Muscle layer of duodenum (tissue), 2 donors: ENCODE measurements around the gene MON2.
"Not testable (repeated sequence)": the region's sequence is repeated elsewhere in the genome, so short reads cannot be mapped to it uniquely, and the experiment has no call there.

ENCODE experiments used
- H3K27ac ChIP-seq: one replicate; pipeline ENCODE4 v1.7.0; 2013; ENCODE audit warnings: mild to moderate bottlenecking, low read length
- H3K27me3 ChIP-seq: one replicate; pipeline ENCODE4 v1.7.0; 2013; ENCODE audit warnings: low read depth, mild to moderate bottlenecking, control low read depth, low read length
- H3K36me3 ChIP-seq, 2 donors: one replicate each; pipeline ENCODE4 v1.7.0; 2013; ENCODE audit warnings: low read length in 2 of 2, control low read depth in 1 of 2, mild to moderate bottlenecking in 1 of 2; ENCODE audit not compliant: insufficient read depth in 2 of 2, control insufficient read depth in 1 of 2
- H3K4me1 ChIP-seq, 2 donors: one replicate each; pipeline ENCODE4 v1.7.0; 2013; ENCODE audit warnings: low read length in 2 of 2, mild to moderate bottlenecking in 2 of 2, control low read depth in 1 of 2, moderate library complexity in 1 of 2; ENCODE audit not compliant: insufficient read depth in 2 of 2, control insufficient read depth in 1 of 2
- H3K4me3 ChIP-seq, 2 donors: one replicate each; pipeline ENCODE4 v1.7.0; 2013; ENCODE audit warnings: low read length in 2 of 2, low read depth in 1 of 2, mild to moderate bottlenecking in 1 of 2
- H3K9me3 ChIP-seq, 2 donors: one replicate each; pipeline ENCODE4 v1.7.0; 2013; ENCODE audit warnings: low read length in 2 of 2, control low read depth in 1 of 2, mild to moderate bottlenecking in 1 of 2; ENCODE audit not compliant: control insufficient read depth in 1 of 2
- donor health status: healthy.

The MON2 gene

DNA sequence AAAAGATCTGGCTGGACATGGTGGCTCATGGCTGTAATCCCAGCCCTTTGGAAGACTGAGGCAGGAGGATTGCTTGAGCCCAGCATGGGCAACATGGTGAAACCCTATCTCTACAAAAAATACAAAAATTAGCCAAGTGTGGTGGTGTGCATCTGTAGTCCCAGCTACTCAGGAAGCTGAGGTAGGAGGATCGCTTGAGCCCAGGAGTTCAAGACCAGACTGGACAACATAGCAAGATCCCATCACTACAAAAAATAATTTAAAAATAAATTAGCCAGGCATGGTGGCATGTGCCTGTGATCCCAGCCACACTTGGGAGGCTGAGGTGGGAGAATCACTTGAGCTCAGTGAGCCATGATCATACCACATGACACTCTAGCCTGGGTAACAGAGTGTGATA, 92.7 kb downstream of the MON2 start:
- H3K4me3 ChIP-seq, H3K27ac ChIP-seq, H3K4me1 ChIP-seq, H3K27me3 ChIP-seq, H3K9me3 ChIP-seq: not testable (repeated sequence)
- H3K36me3 ChIP-seq: peaks cover 29 to 41% of the 10 kb centered on the region in 2 donors

GRCh38 chr12:62562846-62563245, 96.2 kb downstream of the MON2 start:
- Histone ChIP-seq H3K4me3 (no peak overlapping the region), H3K36me3 (peaks cover 20 to 24% of the 10 kb centered on the region in 2 donors), H3K4me1 (no peaks in the 10 kb centered on the region), H3K9me3 (no peaks in the 10 kb centered on the region), H3K27me3 (no peaks in the 10 kb centered on the region), H3K27ac (no peak overlapping the region)

GRCh38 chr12:62575036-62575435, 108.4 kb downstream of the MON2 start:
- H3K27me3 ChIP-seq: no peaks in the 10 kb centered on the region
- no peaks in the 10 kb centered on the region for H3K4me1 ChIP-seq
- H3K36me3 ChIP-seq: peaks cover 5 to 31% of the 10 kb centered on the region in 2 donors
- H3K27ac ChIP-seq: no peak overlapping the region
- H3K4me3 ChIP-seq: no peak overlapping the region
- no peaks in the 10 kb centered on the region for H3K9me3 ChIP-seq

DNA sequence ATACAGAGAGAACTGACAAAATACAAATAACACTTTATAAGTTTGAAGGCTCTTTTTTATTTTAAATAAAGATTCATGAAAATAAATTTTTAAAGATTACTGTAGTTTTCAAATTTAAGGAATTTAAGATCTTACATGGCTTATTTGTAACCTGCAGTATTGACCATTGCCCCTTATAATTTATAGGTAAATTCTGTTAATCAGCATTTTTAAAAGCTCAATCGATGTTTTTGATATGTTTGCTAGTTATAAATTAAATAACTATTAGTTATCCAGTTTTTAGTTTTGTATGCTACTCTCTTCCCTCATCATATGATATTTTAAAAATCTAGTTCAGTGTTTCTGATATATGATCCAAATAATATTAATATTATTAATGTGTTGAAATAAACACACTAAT, 109.9 kb downstream of the MON2 start:
- H3K36me3 ChIP-seq: peaks cover under 1 to 24% of the 10 kb centered on the region in 2 donors
- no peaks in the 10 kb centered on the region for H3K4me1 ChIP-seq
- H3K27me3 ChIP-seq: no peaks in the 10 kb centered on the region
- no peak overlapping the region for H3K27ac ChIP-seq
- no peak overlapping the region for H3K4me3 ChIP-seq
- H3K9me3 ChIP-seq: no peaks in the 10 kb centered on the region

DNA sequence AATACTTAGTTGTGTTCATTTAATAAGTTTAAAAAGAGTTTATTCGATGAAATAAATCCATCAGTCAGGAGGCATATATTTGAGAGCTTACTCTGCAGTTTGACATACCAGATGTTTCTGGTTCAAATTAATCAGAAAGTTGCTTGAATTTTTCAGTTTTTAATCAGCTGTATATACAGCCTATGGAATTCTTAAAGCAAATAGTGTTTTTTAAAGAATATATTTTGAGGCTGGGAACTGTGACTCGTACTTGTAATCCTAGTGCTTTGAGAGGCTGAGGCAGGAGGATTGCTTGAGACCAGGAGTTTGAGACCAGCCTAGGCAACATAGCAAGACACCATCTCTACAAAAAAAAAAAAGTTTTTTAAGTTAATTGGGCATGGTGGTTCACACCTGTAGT, 112.1 kb downstream of the MON2 start:
- Histone ChIP-seq H3K4me3 (no peak overlapping the region), H3K4me1 (no peaks in the 10 kb centered on the region), H3K27ac (no peak overlapping the region), H3K36me3 (peaks cover 0 to 13% of the 10 kb centered on the region in 2 donors), H3K27me3 (no peaks in the 10 kb centered on the region), H3K9me3 (no peaks in the 10 kb centered on the region)

- Histone ChIP-seq H3K27me3 (no peaks in the 10 kb centered on the region), H3K27ac (no peak overlapping the region), H3K36me3 (peaks cover 0 to 4% of the 10 kb centered on the region in 2 donors), H3K4me1 (no peaks in the 10 kb centered on the region), H3K4me3 (no peak overlapping the region), H3K9me3 (no peaks in the 10 kb centered on the region)
Measured at GRCh38 chr12:62581288-62582064, 114.8 kb downstream of the MON2 start.

DNA sequence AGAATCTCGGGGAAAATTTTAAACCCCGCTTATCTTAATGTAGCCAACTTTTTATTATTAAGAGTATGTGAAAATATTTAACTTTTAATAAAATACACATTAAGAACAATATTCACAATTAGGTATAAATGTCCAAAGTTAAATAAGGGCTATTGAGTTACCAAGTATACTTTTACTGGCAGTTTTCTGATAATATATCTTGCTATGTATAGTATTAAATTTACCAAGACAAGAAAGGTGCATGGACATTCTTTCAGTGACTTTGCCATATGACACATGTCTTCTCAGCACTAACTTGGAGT, 115.4 kb downstream of the MON2 start:
- Histone ChIP-seq H3K36me3 (peaks cover 0 to 4% of the 10 kb centered on the region in 2 donors), H3K9me3 (no peaks in the 10 kb centered on the region), H3K27me3 (no peaks in the 10 kb centered on the region), H3K4me1 (no peaks in the 10 kb centered on the region), H3K27ac (no peak overlapping the region), H3K4me3 (no peak overlapping the region)

DNA sequence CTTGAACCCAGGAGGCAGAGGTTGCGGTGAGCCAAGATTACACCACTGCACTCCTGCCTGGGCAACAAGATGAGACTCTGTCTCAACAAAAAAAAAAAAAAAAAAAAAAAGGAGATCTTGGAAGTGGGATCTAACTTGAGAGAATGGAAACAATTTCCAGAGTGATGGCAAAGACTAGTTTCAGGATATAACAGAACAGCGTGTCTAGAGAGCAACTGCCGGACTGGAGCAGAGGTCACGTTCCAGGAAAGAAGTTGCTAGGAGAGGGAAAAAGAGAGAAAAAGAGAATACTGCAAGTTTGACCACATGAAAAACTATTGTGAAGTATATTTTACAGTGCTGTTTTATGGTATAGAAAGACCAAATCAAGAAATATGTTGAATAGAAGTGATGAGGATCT, 118.0 kb downstream of the MON2 start:
- Histone ChIP-seq H3K27me3 (no peaks in the 10 kb centered on the region), H3K36me3 (peaks cover 6 to 11% of the 10 kb centered on the region in 2 donors), H3K4me1 (no peaks in the 10 kb centered on the region), H3K27ac (no peak overlapping the region), H3K9me3 (no peaks in the 10 kb centered on the region), H3K4me3 (no peak overlapping the region)

DNA sequence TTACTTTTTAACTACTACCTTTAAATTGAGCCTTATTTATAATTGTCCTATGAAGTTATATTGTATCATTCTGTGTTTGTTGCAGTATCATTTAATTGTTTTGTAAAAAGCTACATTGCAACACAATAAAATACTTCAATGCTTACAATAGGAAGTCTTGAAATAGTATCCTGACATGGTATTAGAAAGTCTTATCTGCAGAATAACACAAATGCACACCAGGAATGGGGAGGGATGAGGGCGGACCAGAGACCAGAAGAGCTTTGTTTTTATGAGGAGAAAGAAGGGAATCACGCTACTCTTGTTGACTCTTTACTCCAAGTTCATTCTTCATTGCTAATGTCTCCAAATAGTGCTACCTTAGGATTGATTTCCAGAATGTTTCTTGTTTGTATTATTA, 120.2 kb downstream of the MON2 start:
- Histone ChIP-seq H3K27me3 (no peaks in the 10 kb centered on the region), H3K36me3 (peaks cover 6 to 11% of the 10 kb centered on the region in 2 donors), H3K4me3 (no peak overlapping the region), H3K27ac (no peak overlapping the region), H3K9me3 (no peaks in the 10 kb centered on the region), H3K4me1 (no peaks in the 10 kb centered on the region)

DNA sequence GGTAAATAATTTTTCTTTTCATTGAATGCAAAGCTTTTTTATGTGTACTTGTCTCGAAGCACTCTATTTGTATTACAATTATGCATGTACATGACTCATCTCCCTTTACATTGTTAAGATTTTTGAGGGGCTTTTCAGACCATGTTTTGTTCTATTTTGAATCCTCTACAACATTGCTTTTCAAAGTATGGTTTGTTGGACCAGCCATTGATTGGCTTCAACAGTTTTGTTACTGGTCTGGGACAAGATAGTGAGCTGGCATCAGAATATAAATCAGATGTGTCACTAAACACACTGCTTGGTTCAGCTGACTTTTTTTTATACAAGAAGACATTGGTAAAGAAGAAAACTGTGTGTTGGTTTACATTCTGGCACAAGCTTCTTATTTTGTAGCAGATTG, 122.3 kb downstream of the MON2 start:
- Histone ChIP-seq H3K4me3 (no peak overlapping the region), H3K9me3 (no peaks in the 10 kb centered on the region), H3K27ac (no peak overlapping the region), H3K4me1 (no peaks in the 10 kb centered on the region), H3K36me3 (peaks cover 6 to 11% of the 10 kb centered on the region in 2 donors), H3K27me3 (no peaks in the 10 kb centered on the region)

DNA sequence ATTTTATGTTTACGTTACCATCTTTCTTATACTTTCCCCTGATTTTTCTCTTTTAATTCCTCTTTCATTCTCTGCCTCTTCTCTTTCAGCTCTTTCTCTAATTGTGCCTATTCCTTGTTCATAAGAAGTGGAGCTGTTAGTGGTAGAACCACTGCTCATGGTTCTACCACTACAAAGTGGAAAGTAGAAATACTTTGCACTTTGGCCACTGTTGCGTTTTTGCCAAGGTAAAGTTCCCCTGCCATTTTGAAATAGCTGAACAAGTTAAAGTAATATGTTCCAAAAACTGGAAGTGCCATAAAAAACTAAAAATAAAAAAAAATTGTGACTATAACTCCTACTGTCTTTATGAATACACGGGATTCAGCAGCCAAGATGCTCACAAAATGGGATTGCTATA, 130.6 kb downstream of the MON2 start:
- Histone ChIP-seq H3K4me1 (peaks cover 0 to 3% of the 10 kb centered on the region in 2 donors), H3K27ac (no peak overlapping the region), H3K27me3 (no peaks in the 10 kb centered on the region), H3K36me3 (peaks cover 0 to under 1% of the 10 kb centered on the region in 2 donors), H3K9me3 (no peaks in the 10 kb centered on the region), H3K4me3 (no peak overlapping the region)

DNA sequence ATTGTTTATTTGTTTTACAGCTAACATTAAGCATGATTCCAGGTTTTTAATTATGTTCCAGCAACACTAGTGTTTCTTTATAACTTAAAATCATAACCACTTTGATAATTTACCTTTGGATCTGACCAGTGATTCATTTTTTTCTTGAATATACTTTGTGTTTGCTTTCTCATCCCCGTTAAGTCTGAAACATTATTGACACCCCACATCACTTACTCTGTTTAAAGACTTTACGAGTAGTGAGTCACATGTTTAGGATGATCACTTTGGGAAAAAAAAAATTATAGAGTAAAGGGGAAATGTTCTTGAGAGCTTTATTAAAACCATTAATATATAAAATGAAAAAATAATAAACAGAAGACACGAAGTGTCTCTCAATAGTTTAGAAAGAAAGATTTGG, 132.2 kb downstream of the MON2 start:
- Histone ChIP-seq H3K9me3 (no peaks in the 10 kb centered on the region), H3K4me3 (no peak overlapping the region), H3K36me3 (peaks cover 0 to 11% of the 10 kb centered on the region in 2 donors), H3K4me1 (peaks cover 0 to 3% of the 10 kb centered on the region in 2 donors), H3K27ac (no peak overlapping the region), H3K27me3 (no peaks in the 10 kb centered on the region)
